Stimulated activated CD4-positive, alpha-beta T cell treated with anti-CD3 and anti-CD28 coated beads, TNF-alpha, amount 100 ng/mL, for 24 hours (primary cell): Measurements from ENCODE around the gene TMPRSS5.
"Not testable (repeated sequence)": the region's sequence is repeated elsewhere in the genome, so short reads cannot be mapped to it uniquely, and the experiment has no call there.

Experiments used
- DNase-seq, 3 experiments: peaks; one replicate each; pipeline ENCODE4 v3.0.0-alpha.2; 2020; ENCODE audit warnings: low read depth in 3 of 3

Gene TMPRSS5

GRCh38 chr11:113697111-113697510 lies 9.0 kb downstream of the TMPRSS5 start:
- DNase-seq, result no peak

- DNase-seq, result no peak
Measured at GRCh38 chr11:113695207-113695606, 10.9 kb downstream of the TMPRSS5 start.

- no peak for DNase-seq
Measured at GRCh38 chr11:113694390-113694789, 11.7 kb downstream of the TMPRSS5 start.

GRCh38 chr11:113693030-113693429 lies 13.1 kb downstream of the TMPRSS5 start:
- DNase-seq, result no peak

- no peak for DNase-seq
Measured at GRCh38 chr11:113690619-113691569, 15.2 kb downstream of the TMPRSS5 start.

- DNase-seq, result no peak
Measured at GRCh38 chr11:113689768-113690618, 16.1 kb downstream of the TMPRSS5 start.

- DNase-seq, result no peak
Measured at GRCh38 chr11:113685654-113686359, 20.3 kb downstream of the TMPRSS5 start.

- DNase-seq, result no peak
Measured at GRCh38 chr11:113684496-113684895, 21.6 kb downstream of the TMPRSS5 start.

GRCh38 chr11:113683481-113684046 lies 22.5 kb downstream of the TMPRSS5 start:
- no peak for DNase-seq

- no peak for DNase-seq
Measured at GRCh38 chr11:113681711-113682413, 24.2 kb downstream of the TMPRSS5 start.

- DNase-seq, result no peak
Measured at GRCh38 chr11:113681282-113681681, 24.8 kb downstream of the TMPRSS5 start.

- no peak for DNase-seq
Measured at GRCh38 chr11:113677685-113678084, 28.4 kb downstream of the TMPRSS5 start.

- no peak for DNase-seq
Measured at GRCh38 chr11:113675565-113675964, 30.5 kb downstream of the TMPRSS5 start.

GRCh38 chr11:113675003-113675561 lies 31.0 kb downstream of the TMPRSS5 start:
- DNase-seq, result no peak

- DNase-seq, result no peak
Measured at GRCh38 chr11:113674397-113674685, 31.8 kb downstream of the TMPRSS5 start.

- DNase-seq, result no peak
Measured at GRCh38 chr11:113673550-113674396, 32.3 kb downstream of the TMPRSS5 start.

GRCh38 chr11:113671914-113672313 lies 34.2 kb downstream of the TMPRSS5 start:
- not testable (repeated sequence) for DNase-seq

GRCh38 chr11:113670831-113671215 lies 35.3 kb downstream of the TMPRSS5 start:
- DNase-seq, result no peak

GRCh38 chr11:113670149-113670830 lies 35.8 kb downstream of the TMPRSS5 start:
- DNase-seq, result no peak
